ENCODE measurements around the gene CAPN6. TPM values are rescaled to one million over a fixed set of nuclear protein-coding genes. Genes with fewer than 3 reads are reported as not detected.

CAPN6 gene, protein sequence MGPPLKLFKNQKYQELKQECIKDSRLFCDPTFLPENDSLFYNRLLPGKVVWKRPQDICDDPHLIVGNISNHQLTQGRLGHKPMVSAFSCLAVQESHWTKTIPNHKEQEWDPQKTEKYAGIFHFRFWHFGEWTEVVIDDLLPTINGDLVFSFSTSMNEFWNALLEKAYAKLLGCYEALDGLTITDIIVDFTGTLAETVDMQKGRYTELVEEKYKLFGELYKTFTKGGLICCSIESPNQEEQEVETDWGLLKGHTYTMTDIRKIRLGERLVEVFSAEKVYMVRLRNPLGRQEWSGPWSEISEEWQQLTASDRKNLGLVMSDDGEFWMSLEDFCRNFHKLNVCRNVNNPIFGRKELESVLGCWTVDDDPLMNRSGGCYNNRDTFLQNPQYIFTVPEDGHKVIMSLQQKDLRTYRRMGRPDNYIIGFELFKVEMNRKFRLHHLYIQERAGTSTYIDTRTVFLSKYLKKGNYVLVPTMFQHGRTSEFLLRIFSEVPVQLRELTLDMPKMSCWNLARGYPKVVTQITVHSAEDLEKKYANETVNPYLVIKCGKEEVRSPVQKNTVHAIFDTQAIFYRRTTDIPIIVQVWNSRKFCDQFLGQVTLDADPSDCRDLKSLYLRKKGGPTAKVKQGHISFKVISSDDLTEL
- 3.4 TPM for total RNA-seq

DNA sequence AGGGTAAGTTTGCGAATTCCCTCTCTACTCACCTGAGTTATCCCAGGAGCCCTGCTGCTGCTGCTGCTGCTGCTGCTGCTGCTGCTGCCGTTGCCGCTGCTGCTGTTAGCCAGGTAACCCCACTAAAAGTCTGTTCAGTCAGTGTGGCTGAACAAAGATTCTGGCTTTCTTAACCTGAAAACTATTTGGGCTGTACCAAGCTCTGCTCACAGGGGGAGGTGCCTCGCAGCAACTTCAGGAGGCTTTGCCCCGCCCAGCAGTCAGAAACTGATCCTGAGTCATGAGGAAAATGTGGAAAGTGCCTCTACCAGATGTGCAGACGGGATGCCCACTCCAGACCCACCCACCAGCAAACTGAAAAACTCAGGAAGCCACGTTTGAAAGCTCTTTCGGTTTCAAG, at the start of gene CAPN6:
Gene CAPN6 (minus strand): TSS at position 145 of the 400 bp plus-strand sequence. CDS start 6,547 bp downstream, outside the sequence.
- no peaks in the 10 kb centered on the region for H3K4me1 ChIP-seq
- H3K27ac ChIP-seq: no peak within 1 kb of the TSS
- H3K36me3 ChIP-seq: no peaks in the 10 kb centered on the region
- DNase-seq (ENCODE audit: extremely low spot score in 2 of 2): no peak
- H3K27me3 ChIP-seq: no peaks in the 10 kb centered on the region
- H3K4me3 ChIP-seq: peak within 1 kb of the TSS in 1 of 2 donors; percentile 6
- TF ChIP-seq POLR2A (IDR thresholded peaks at IDR 0.05): no peak
- TF ChIP-seq POLR2AphosphoS5 (IDR thresholded peaks at IDR 0.05; ENCODE audit: insufficient read depth in 1 of 2, low read depth in 1 of 2): no peak
- TF ChIP-seq, protein P1, sequence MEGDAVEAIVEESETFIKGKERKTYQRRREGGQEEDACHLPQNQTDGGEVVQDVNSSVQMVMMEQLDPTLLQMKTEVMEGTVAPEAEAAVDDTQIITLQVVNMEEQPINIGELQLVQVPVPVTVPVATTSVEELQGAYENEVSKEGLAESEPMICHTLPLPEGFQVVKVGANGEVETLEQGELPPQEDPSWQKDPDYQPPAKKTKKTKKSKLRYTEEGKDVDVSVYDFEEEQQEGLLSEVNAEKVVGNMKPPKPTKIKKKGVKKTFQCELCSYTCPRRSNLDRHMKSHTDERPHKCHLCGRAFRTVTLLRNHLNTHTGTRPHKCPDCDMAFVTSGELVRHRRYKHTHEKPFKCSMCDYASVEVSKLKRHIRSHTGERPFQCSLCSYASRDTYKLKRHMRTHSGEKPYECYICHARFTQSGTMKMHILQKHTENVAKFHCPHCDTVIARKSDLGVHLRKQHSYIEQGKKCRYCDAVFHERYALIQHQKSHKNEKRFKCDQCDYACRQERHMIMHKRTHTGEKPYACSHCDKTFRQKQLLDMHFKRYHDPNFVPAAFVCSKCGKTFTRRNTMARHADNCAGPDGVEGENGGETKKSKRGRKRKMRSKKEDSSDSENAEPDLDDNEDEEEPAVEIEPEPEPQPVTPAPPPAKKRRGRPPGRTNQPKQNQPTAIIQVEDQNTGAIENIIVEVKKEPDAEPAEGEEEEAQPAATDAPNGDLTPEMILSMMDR (IDR thresholded peaks at IDR 0.05): no peak
- no peaks in the 10 kb centered on the region for H3K9me3 ChIP-seq
- intact Hi-C loops (cut with DNase I): no loop called here

DNA sequence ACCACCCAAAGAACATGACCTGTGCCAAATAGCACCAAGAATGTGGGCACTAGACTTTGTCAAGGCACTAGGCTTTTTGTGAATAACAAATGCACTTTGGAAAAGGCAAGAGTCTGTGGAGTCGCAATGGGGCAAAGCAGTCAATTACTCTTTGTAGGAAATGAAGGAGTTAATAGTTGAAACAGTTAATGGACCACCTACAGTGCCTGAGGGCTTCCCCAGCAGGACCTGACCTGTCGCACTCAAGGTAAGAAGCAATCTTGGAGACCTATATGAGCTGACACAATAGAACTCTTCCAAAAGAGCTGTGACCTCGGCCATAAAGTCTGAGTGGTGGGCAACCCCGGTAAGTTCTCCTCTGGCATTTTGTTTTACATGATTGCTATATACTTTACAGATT, 49.2 kb upstream of the CAPN6 start:
- Histone ChIP-seq H3K27ac (no peak overlapping the region), H3K27me3 (no peaks in the 10 kb centered on the region), H3K4me1 (no peaks in the 10 kb centered on the region), H3K4me3 (no peak overlapping the region), H3K36me3 (no peaks in the 10 kb centered on the region), H3K9me3 (no peaks in the 10 kb centered on the region)
- DNase-seq (ENCODE audit: extremely low spot score in 2 of 2): no peak
- TF ChIP-seq POLR2AphosphoS5 (IDR thresholded peaks at IDR 0.05; ENCODE audit: insufficient read depth in 1 of 2, low read depth in 1 of 2) (no peak), POLR2A (IDR thresholded peaks at IDR 0.05) (no peak)
- TF ChIP-seq, protein P1 (IDR thresholded peaks at IDR 0.05): no peak
- intact Hi-C loops (cut with DNase I): no loop called here

DNA sequence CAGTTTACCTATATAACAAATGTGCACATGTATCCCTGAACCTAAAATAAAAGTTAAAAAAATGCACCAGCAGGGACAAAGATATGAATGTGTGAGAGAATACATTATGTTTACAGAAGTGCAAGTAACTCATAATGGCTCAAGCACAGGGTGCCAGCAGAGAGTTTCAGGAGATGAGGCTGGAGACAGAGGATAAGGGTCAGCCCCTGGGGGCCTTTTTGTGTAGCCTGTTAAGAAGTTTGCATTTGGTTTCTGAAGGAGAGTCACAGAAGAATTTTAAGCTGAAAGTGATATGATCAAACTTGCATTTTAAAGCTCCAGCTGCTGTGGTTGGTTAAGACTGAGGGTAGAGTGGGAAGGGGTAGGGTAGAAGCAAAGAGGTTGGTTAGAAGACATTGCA, 48.6 kb upstream of the CAPN6 start:
- no peaks in the 10 kb centered on the region for H3K36me3 ChIP-seq
- no peak overlapping the region for H3K27ac ChIP-seq
- no peaks in the 10 kb centered on the region for H3K4me1 ChIP-seq
- DNase-seq (ENCODE audit: extremely low spot score in 2 of 2): no peak
- H3K4me3 ChIP-seq: no peak overlapping the region
- H3K27me3 ChIP-seq: no peaks in the 10 kb centered on the region
- H3K9me3 ChIP-seq: no peaks in the 10 kb centered on the region
- intact Hi-C loops (cut with DNase I): no loop called here
- TF ChIP-seq POLR2A (IDR thresholded peaks at IDR 0.05): no peak
- TF ChIP-seq, protein P1 (IDR thresholded peaks at IDR 0.05): no peak
- no peak for TF ChIP-seq POLR2AphosphoS5 (IDR thresholded peaks at IDR 0.05; ENCODE audit: insufficient read depth in 1 of 2, low read depth in 1 of 2)

DNA sequence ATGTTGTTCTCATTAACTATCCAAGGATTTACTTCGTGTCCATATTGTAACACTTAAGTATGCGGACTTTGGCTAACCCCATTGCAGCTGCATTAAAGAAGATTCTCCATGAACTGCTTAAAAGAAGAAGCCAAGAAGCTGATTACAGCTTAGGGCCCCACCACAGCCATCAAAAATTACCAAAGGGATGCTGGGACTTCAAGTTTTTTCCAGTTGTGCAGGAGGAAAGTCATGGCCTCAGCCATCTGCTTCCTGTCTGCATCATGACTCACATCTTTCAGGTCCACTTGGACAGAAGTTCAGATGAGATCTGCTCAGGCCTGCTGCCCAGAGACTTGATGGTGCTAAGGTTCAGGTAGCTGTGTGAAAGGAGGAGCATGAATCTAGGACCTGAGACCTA, 38.8 kb upstream of the CAPN6 start:
- Histone ChIP-seq H3K9me3 (no peaks in the 10 kb centered on the region), H3K27ac (no peak overlapping the region), H3K36me3 (no peaks in the 10 kb centered on the region), H3K4me1 (no peaks in the 10 kb centered on the region), H3K27me3 (no peaks in the 10 kb centered on the region), H3K4me3 (no peak overlapping the region)
- intact Hi-C loops (cut with DNase I): no loop called here
- DNase-seq (ENCODE audit: extremely low spot score in 2 of 2): no peak
- TF ChIP-seq POLR2AphosphoS5 (IDR thresholded peaks at IDR 0.05; ENCODE audit: insufficient read depth in 1 of 2, low read depth in 1 of 2) (no peak), POLR2A (IDR thresholded peaks at IDR 0.05) (no peak)
- TF ChIP-seq, protein P1 (IDR thresholded peaks at IDR 0.05): no peak

DNA sequence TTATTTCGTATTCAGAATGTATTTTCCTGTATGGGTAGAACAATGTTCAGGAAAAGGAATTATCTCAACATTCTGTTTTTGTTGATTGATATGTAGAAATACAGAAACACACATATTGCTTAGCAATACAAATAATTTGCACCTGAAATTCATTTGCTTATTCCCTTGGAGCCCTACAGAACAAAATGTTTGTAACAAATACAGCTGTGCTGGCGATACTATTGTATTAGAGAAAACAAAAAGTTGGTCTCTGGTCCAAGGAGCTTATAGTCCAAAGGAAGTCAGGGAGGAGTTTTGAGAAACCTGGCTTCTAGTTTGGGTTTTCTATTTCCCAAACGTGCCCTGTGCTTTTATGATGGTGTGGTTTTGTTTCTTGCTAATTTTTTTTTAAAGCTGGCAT, 37.8 kb upstream of the CAPN6 start:
- Histone ChIP-seq H3K9me3 (no peaks in the 10 kb centered on the region), H3K27ac (no peak overlapping the region), H3K36me3 (no peaks in the 10 kb centered on the region), H3K27me3 (no peaks in the 10 kb centered on the region), H3K4me3 (no peak overlapping the region), H3K4me1 (no peaks in the 10 kb centered on the region)
- TF ChIP-seq, protein P1 (IDR thresholded peaks at IDR 0.05): no peak
- TF ChIP-seq POLR2AphosphoS5 (IDR thresholded peaks at IDR 0.05; ENCODE audit: insufficient read depth in 1 of 2, low read depth in 1 of 2) (no peak), POLR2A (IDR thresholded peaks at IDR 0.05) (no peak)
- intact Hi-C loops (cut with DNase I): no loop called here
- no peak for DNase-seq (ENCODE audit: extremely low spot score in 2 of 2)
